Measurements from ENCODE around the gene CEP43.
"Not testable (repeated sequence)": the region's sequence is repeated elsewhere in the genome, so short reads cannot be mapped to it uniquely, and the experiment has no call there.

Gene CEP43

GRCh38 chr6:166950892-166951669 lies 48.1 kb upstream of the CEP43 start:
- no CpG with 5 or more reads among the region's 17 CpGs for WGBS (ENCODE audit: extremely low coverage, insufficient coverage, insufficient read length)
- not testable (repeated sequence) for H3K79me2 ChIP-seq (ENCODE audit: control insufficient read depth, insufficient read depth, low read length, poor library complexity); H3K4me2 ChIP-seq (ENCODE audit: low read length); H3K9ac ChIP-seq (ENCODE audit: low read length); H3K18ac ChIP-seq (ENCODE audit: low read length); H3K4me3 ChIP-seq (ENCODE audit: low read depth, low read length); H2AK5ac ChIP-seq (ENCODE audit: low read length); H4K91ac ChIP-seq (ENCODE audit: low read depth, low read length); H3K27ac ChIP-seq (ENCODE audit: low read depth, low read length); H3K23ac ChIP-seq (ENCODE audit: low read length); H4K12ac ChIP-seq (ENCODE audit: low read depth, low read length); H3K79me1 ChIP-seq (ENCODE audit: low read length); H2BK120ac ChIP-seq (ENCODE audit: insufficient read depth, low read length, poor library complexity); H2AFZ ChIP-seq (ENCODE audit: insufficient read depth, low read length, poor library complexity); H4K8ac ChIP-seq (ENCODE audit: low read depth, low read length); H3K14ac ChIP-seq (ENCODE audit: low read length); H3K27me3 ChIP-seq (ENCODE audit: insufficient read depth, low read length); H2BK12ac ChIP-seq (ENCODE audit: low read length); H3K9me3 ChIP-seq (ENCODE audit: insufficient read depth, low read depth, low read length); H3K4ac ChIP-seq (ENCODE audit: low read depth, low read length); H2BK5ac ChIP-seq (ENCODE audit: low read depth, low read length, poor library complexity); H3K36me3 ChIP-seq (ENCODE audit: control insufficient read depth in 1 of 2, insufficient read depth in 2 of 2, low read length in 2 of 2)
- DNase-seq: peak; percentile 93 to 94
- peaks cover 3 to 11% of the 10 kb centered on the region in 2 experiments for H3K4me1 ChIP-seq (ENCODE audit: control insufficient read depth in 1 of 2, insufficient read depth in 2 of 2, low read length in 2 of 2)

- Histone ChIP-seq H2BK12ac (ENCODE audit: low read length) (no peak overlapping the region), H3K18ac (ENCODE audit: low read length) (no peak overlapping the region), H3K4me1 (ENCODE audit: control insufficient read depth in 1 of 2, insufficient read depth in 2 of 2, low read length in 2 of 2) (peaks cover 3 to 11% of the 10 kb centered on the region in 2 experiments), H3K4me3 (ENCODE audit: low read depth, low read length) (no peak overlapping the region), H2AK5ac (ENCODE audit: low read length) (no peak overlapping the region), H2BK120ac (ENCODE audit: insufficient read depth, low read length, poor library complexity) (no peak overlapping the region), H3K23ac (ENCODE audit: low read length) (no peak overlapping the region), H3K36me3 (ENCODE audit: control insufficient read depth in 1 of 2, insufficient read depth in 2 of 2, low read length in 2 of 2) (peaks cover 2 to 3% of the 10 kb centered on the region in 2 experiments), H3K27me3 (ENCODE audit: insufficient read depth, low read length) (no peaks in the 10 kb centered on the region), H3K9me3 (ENCODE audit: insufficient read depth, low read depth, low read length) (peaks cover 7% of the 10 kb centered on the region), H4K91ac (ENCODE audit: low read depth, low read length) (no peak overlapping the region), H3K4ac (ENCODE audit: low read depth, low read length) (no peak overlapping the region), H3K79me1 (ENCODE audit: low read length) (peaks cover 1% of the 10 kb centered on the region), H4K8ac (ENCODE audit: low read depth, low read length) (no peak overlapping the region), H4K12ac (ENCODE audit: low read depth, low read length) (no peak overlapping the region), H3K79me2 (ENCODE audit: control insufficient read depth, insufficient read depth, low read length, poor library complexity) (peaks cover under 1% of the 10 kb centered on the region), H2AFZ (ENCODE audit: insufficient read depth, low read length, poor library complexity) (no peak overlapping the region), H2BK5ac (ENCODE audit: low read depth, low read length, poor library complexity) (no peak overlapping the region), H3K14ac (ENCODE audit: low read length) (no peak overlapping the region), H3K27ac (ENCODE audit: low read depth, low read length) (no peak overlapping the region), H3K4me2 (ENCODE audit: low read length) (no peak overlapping the region), H3K9ac (ENCODE audit: low read length) (no peak overlapping the region)
- no peak for DNase-seq
- no CpG with 5 or more reads among the region's 3 CpGs for WGBS (ENCODE audit: extremely low coverage, insufficient coverage, insufficient read length)
Measured at GRCh38 chr6:166951670-166952060, 47.5 kb upstream of the CEP43 start.

- H3K4me3 ChIP-seq (ENCODE audit: low read depth, low read length): no peak overlapping the region
- no peak for DNase-seq
Measured at GRCh38 chr6:166952121-166952520, 47.1 kb upstream of the CEP43 start.

GRCh38 chr6:166952567-166953486 lies 46.4 kb upstream of the CEP43 start:
- no peak overlapping the region for H3K4me3 ChIP-seq (ENCODE audit: low read depth, low read length)
- H3K79me1 ChIP-seq (ENCODE audit: low read length): peaks cover 4% of the 10 kb centered on the region
- no peak for DNase-seq
- H3K79me2 ChIP-seq (ENCODE audit: control insufficient read depth, insufficient read depth, low read length, poor library complexity): peaks cover 4% of the 10 kb centered on the region
- no peak overlapping the region for H3K27ac ChIP-seq (ENCODE audit: low read depth, low read length)
- no peak overlapping the region for H3K4ac ChIP-seq (ENCODE audit: low read depth, low read length)
- no peak overlapping the region for H3K18ac ChIP-seq (ENCODE audit: low read length)
- peaks cover 2 to 3% of the 10 kb centered on the region in 2 experiments for H3K36me3 ChIP-seq (ENCODE audit: control insufficient read depth in 1 of 2, insufficient read depth in 2 of 2, low read length in 2 of 2)
- H3K14ac ChIP-seq (ENCODE audit: low read length): no peak overlapping the region
- no CpG with 5 or more reads among the region's 17 CpGs for WGBS (ENCODE audit: extremely low coverage, insufficient coverage, insufficient read length)
- H2BK12ac ChIP-seq (ENCODE audit: low read length): no peak overlapping the region
- H3K23ac ChIP-seq (ENCODE audit: low read length): no peak overlapping the region
- H4K12ac ChIP-seq (ENCODE audit: low read depth, low read length): no peak overlapping the region
- H2AFZ ChIP-seq (ENCODE audit: insufficient read depth, low read length, poor library complexity): no peak overlapping the region
- H4K8ac ChIP-seq (ENCODE audit: low read depth, low read length): no peak overlapping the region
- peaks cover 7% of the 10 kb centered on the region for H3K9me3 ChIP-seq (ENCODE audit: insufficient read depth, low read depth, low read length)
- H3K4me1 ChIP-seq (ENCODE audit: control insufficient read depth in 1 of 2, insufficient read depth in 2 of 2, low read length in 2 of 2): peaks cover 9 to 16% of the 10 kb centered on the region in 2 experiments
- no peak overlapping the region for H2BK5ac ChIP-seq (ENCODE audit: low read depth, low read length, poor library complexity)
- H2AK5ac ChIP-seq (ENCODE audit: low read length): no peak overlapping the region
- H3K27me3 ChIP-seq (ENCODE audit: insufficient read depth, low read length): no peaks in the 10 kb centered on the region
- no peak overlapping the region for H3K9ac ChIP-seq (ENCODE audit: low read length)
- H4K91ac ChIP-seq (ENCODE audit: low read depth, low read length): no peak overlapping the region
- H2BK120ac ChIP-seq (ENCODE audit: insufficient read depth, low read length, poor library complexity): no peak overlapping the region
- no peak overlapping the region for H3K4me2 ChIP-seq (ENCODE audit: low read length)

More at GRCh38 chr6:166952121-166952520, 47.1 kb upstream of the CEP43 start:
- no peak overlapping the region for H3K23ac ChIP-seq (ENCODE audit: low read length)
- WGBS (ENCODE audit: extremely low coverage, insufficient coverage, insufficient read length): no CpG with 5 or more reads among the region's 12 CpGs
- H3K9ac ChIP-seq (ENCODE audit: low read length): no peak overlapping the region
- H2BK5ac ChIP-seq (ENCODE audit: low read depth, low read length, poor library complexity): no peak overlapping the region
- H3K27me3 ChIP-seq (ENCODE audit: insufficient read depth, low read length): no peaks in the 10 kb centered on the region
- H4K91ac ChIP-seq (ENCODE audit: low read depth, low read length): no peak overlapping the region
- no peak overlapping the region for H3K27ac ChIP-seq (ENCODE audit: low read depth, low read length)
- H2AFZ ChIP-seq (ENCODE audit: insufficient read depth, low read length, poor library complexity): no peak overlapping the region
- H3K4me2 ChIP-seq (ENCODE audit: low read length): no peak overlapping the region
- H3K36me3 ChIP-seq (ENCODE audit: control insufficient read depth in 1 of 2, insufficient read depth in 2 of 2, low read length in 2 of 2): peaks cover 2 to 3% of the 10 kb centered on the region in 2 experiments
- peaks cover 4% of the 10 kb centered on the region for H3K79me1 ChIP-seq (ENCODE audit: low read length)
- peaks cover 4% of the 10 kb centered on the region for H3K79me2 ChIP-seq (ENCODE audit: control insufficient read depth, insufficient read depth, low read length, poor library complexity)
- H4K12ac ChIP-seq (ENCODE audit: low read depth, low read length): no peak overlapping the region
- H3K9me3 ChIP-seq (ENCODE audit: insufficient read depth, low read depth, low read length): peaks cover 7% of the 10 kb centered on the region
- H4K8ac ChIP-seq (ENCODE audit: low read depth, low read length): no peak overlapping the region
- no peak overlapping the region for H3K18ac ChIP-seq (ENCODE audit: low read length)
- no peak overlapping the region for H3K4ac ChIP-seq (ENCODE audit: low read depth, low read length)
- no peak overlapping the region for H2BK12ac ChIP-seq (ENCODE audit: low read length)
- H3K14ac ChIP-seq (ENCODE audit: low read length): no peak overlapping the region
- H2AK5ac ChIP-seq (ENCODE audit: low read length): no peak overlapping the region
- H3K4me1 ChIP-seq (ENCODE audit: control insufficient read depth in 1 of 2, insufficient read depth in 2 of 2, low read length in 2 of 2): peaks cover 7 to 12% of the 10 kb centered on the region in 2 experiments
- no peak overlapping the region for H2BK120ac ChIP-seq (ENCODE audit: insufficient read depth, low read length, poor library complexity)
